ENCODE results near the gene CPNE8.

The CPNE8 gene

GRCh38 chr12:38838056-38838850, 67.1 kb downstream of the CPNE8 start:
- in situ Hi-C loops (cut with MboI; ENCODE audit: low sequenced_read_pairs): no loop called here

GRCh38 chr12:38831715-38832114, 73.7 kb downstream of the CPNE8 start:
- in situ Hi-C loops (cut with MboI; ENCODE audit: low sequenced_read_pairs): no loop called here

GRCh38 chr12:38825006-38825405, 80.4 kb downstream of the CPNE8 start:
- in situ Hi-C loops (cut with MboI; ENCODE audit: low sequenced_read_pairs): no loop called here

- in situ Hi-C loops (cut with MboI; ENCODE audit: low sequenced_read_pairs): no loop called here
Observed at GRCh38 chr12:38823738-38824137, 81.7 kb downstream of the CPNE8 start.

GRCh38 chr12:38823314-38823713, 82.1 kb downstream of the CPNE8 start:
- in situ Hi-C loops (cut with MboI; ENCODE audit: low sequenced_read_pairs): no loop called here

GRCh38 chr12:38817942-38818341, 87.4 kb downstream of the CPNE8 start:
- in situ Hi-C loops (cut with MboI; ENCODE audit: low sequenced_read_pairs): no loop called here

GRCh38 chr12:38813923-38814322, 91.5 kb downstream of the CPNE8 start:
- in situ Hi-C loops (cut with MboI; ENCODE audit: low sequenced_read_pairs): no loop called here

- in situ Hi-C loops (cut with MboI; ENCODE audit: low sequenced_read_pairs): no loop called here
Observed at GRCh38 chr12:38811814-38812356, 93.5 kb downstream of the CPNE8 start.

GRCh38 chr12:38809832-38810231, 95.6 kb downstream of the CPNE8 start:
- in situ Hi-C loops (cut with MboI; ENCODE audit: low sequenced_read_pairs): no loop called here

- in situ Hi-C loops (cut with MboI; ENCODE audit: low sequenced_read_pairs): no loop called here
Observed at GRCh38 chr12:38788106-38788505, 117.3 kb downstream of the CPNE8 start.

- in situ Hi-C loops (cut with MboI; ENCODE audit: low sequenced_read_pairs): no loop called here
Observed at GRCh38 chr12:38785381-38785780, 120.0 kb downstream of the CPNE8 start.

GRCh38 chr12:38783304-38783703, 122.1 kb downstream of the CPNE8 start:
- in situ Hi-C loops (cut with MboI; ENCODE audit: low sequenced_read_pairs): no loop called here

- in situ Hi-C loops (cut with MboI; ENCODE audit: low sequenced_read_pairs): no loop called here
Observed at GRCh38 chr12:38782359-38782758, 123.0 kb downstream of the CPNE8 start.

- in situ Hi-C loops (cut with MboI; ENCODE audit: low sequenced_read_pairs): no loop called here
Observed at GRCh38 chr12:38776647-38777046, 128.7 kb downstream of the CPNE8 start.

- in situ Hi-C loops (cut with MboI; ENCODE audit: low sequenced_read_pairs): no loop called here
Observed at GRCh38 chr12:38775457-38775856, 129.9 kb downstream of the CPNE8 start.

GRCh38 chr12:38772437-38772836, 133.0 kb downstream of the CPNE8 start:
- in situ Hi-C loops (cut with MboI; ENCODE audit: low sequenced_read_pairs): no loop called here

- in situ Hi-C loops (cut with MboI; ENCODE audit: low sequenced_read_pairs): no loop called here
Observed at GRCh38 chr12:38771871-38772270, 133.5 kb downstream of the CPNE8 start.

GRCh38 chr12:38761636-38762342, 143.6 kb downstream of the CPNE8 start:
- in situ Hi-C loops (cut with MboI; ENCODE audit: low sequenced_read_pairs): no loop called here

- in situ Hi-C loops (cut with MboI; ENCODE audit: low sequenced_read_pairs): no loop called here
Observed at GRCh38 chr12:38761111-38761510, 144.3 kb downstream of the CPNE8 start.

GRCh38 chr12:38759621-38760020, 145.8 kb downstream of the CPNE8 start:
- in situ Hi-C loops (cut with MboI; ENCODE audit: low sequenced_read_pairs): no loop called here

- in situ Hi-C loops (cut with MboI; ENCODE audit: low sequenced_read_pairs): no loop called here
Observed at GRCh38 chr12:38746744-38747143, 158.6 kb downstream of the CPNE8 start.

- in situ Hi-C loops (cut with MboI; ENCODE audit: low sequenced_read_pairs): no loop called here
Observed at GRCh38 chr12:38745601-38746000, 159.8 kb downstream of the CPNE8 start.

Measured in HL-60/S4 treated with phorbol 12-myristate 13-acetate at 8.2 ng/mL for 4 days and 3 days (cell line).